Measurements from ENCODE around the gene NCKAP5.

NCKAP5 gene

DNA sequence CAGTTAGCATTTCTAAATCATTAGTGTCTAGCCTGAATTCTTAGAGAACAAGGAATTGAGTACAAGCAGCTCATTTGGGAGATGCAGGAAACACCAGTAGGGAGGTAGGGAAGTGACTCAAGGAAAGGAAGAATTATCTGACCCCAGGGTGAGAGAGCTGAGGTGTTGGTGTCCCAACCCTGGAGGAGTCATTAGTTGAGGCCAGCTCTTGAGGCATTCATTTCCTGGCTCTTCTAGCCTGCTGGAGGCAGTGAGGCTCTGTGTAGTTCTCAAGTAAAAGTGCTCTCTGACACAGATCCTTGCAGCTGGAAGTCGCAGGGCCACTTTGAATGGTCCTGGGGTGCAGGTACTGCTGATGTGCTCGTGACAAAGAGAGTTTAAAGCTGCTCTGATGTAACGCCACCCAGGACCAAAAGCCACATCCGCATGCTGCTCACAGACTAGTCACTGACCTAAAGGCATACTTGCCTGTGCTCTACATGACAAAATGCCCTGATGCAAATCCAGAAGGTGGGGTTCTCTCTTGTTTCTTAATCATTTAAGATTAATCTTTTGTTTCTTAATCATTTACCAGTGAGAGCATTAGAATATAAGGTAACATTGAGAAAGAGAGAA, 598.8 kb downstream of the NCKAP5 start:
- no peak for DNase-seq

DNA sequence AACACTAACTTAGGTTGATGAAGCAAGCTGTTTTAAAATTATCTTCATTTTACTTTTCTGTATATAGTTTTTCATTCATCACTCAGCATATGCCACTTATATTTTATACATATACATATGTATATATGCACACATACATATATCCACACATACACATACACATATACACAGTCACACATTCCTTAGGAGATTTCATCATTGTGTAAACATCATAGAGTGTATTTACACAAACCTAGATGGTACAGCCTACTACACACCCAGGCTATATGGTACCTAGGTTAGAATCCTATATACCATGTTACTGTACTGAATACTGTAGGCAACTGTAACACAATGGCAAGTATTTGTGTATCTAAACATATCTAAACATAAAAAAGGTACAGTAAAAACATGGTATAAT, 602.8 kb downstream of the NCKAP5 start:
- no peak for DNase-seq

DNA sequence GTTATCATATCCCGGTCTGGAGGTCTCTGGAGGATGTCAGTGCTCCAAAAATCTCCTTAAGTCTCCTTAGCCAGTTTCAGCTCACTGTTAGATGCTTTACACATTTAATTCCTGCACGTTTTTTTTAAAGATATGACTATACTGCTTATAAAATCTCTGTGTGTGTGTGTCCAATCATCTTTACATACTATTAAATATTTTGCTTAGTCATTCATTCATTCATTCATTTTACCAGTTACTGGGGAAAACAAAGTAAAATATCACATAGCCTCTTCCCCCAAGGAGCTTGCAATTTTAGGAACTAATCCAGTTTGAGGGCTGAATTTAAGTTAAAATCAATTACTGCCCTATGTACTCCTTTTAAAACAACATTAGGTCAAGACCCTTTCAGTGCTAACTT, 605.1 kb downstream of the NCKAP5 start:
- no peak for DNase-seq

DNA sequence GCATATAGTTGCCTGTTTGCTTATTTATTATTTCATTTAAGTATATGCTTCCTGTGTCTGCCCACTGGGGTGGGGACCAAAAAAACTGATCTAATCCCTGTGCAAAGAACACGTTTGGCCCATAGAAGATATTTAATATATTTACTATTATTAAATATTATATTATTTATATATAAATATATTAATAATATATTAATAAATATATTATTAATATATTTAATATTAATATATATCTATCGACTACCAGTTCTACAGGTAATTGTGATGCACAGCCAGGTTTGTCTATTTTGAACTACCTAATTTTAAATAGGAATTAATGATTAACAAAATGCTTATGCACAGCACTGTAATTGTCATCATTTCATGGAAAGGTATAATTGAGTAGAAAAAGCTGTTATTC, 609.4 kb downstream of the NCKAP5 start:
- DNase-seq = no peak

DNA sequence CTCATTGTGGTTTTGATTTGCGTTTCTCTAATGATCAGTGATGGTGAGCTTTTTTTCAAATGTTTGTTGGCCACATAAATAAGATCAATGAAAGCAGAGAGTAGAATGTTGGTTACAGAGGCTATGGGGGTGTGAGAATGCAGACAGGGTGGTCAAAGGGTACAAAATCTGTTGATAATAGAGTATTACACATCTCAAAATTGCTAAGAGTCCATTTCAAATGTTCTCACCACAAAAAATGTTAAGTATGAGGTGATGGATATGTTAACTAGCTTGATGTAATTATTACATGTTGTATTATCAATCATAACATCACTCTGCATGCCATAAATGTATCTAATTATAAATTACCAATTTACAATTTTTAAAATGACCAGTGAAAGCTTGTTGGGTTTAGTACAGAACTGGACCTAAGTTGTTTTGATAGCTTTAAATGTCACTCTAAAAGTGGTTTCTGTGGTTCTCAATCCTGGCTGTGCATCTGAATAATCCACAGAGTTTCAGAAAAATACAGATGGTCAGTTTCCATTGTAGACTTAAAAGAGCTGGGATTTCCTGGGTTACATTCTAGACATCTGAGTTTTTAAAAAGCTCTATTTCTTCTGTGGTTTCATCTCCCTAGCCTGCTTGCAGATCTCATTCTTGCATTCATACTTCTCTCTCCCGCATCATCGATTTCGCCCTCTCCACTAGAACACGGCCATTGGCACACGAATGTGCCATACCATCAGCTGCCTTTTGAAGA, 612.2 kb downstream of the NCKAP5 start:
- DNase-seq = no peak

DNA sequence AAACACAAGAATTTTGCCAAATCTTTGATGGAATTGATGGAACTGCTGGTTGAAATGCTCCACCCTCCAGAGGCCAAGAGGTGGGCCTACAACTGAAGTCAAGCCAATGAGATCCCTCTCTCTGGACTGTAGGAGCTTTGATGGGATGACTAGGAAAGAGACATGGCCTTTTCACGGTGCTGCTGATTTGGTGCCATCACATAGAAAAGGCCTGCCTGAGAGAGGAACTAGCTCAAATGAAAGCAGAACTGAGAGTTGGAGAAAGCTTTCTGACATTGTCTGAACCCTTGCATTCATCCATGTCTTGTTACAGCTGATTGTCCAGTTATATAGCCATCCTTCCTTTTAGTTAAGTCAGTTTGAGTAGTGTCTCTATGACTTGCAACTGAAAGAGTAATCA, 614.5 kb downstream of the NCKAP5 start:
- DNase-seq = no peak

DNA sequence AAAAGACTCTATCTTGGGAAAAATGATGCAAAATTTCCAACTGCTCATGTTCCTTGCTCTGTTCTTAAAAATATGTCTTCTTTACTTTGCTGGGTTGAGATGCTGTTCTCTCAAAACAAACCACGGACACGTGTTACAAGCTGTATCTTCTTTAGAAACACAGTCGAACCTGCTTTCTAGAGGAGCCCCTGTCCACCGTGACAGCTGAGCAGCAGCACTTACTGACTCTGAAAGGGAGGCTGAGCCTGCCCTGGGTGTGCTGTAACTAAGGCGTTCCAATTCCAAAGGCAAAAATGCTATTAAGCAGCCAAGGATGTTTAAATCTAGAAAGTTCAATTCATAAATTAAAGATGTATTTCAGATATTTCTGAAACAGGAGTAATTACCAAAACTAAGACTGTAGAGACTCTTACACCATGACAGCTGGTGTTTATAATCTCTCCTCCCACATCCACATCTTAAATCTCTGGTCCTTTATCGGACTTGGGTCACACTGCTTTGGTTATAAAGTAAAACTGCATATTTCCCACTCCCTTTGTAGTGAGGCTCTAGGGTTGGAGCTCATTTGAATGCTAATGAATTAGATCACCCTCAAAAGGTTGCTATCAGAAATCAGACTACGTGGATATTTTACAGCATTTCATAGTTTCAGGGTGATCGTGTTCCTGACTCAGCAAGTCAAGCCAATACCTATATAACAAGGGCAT, 617.1 kb downstream of the NCKAP5 start:
- no peak for DNase-seq

DNA sequence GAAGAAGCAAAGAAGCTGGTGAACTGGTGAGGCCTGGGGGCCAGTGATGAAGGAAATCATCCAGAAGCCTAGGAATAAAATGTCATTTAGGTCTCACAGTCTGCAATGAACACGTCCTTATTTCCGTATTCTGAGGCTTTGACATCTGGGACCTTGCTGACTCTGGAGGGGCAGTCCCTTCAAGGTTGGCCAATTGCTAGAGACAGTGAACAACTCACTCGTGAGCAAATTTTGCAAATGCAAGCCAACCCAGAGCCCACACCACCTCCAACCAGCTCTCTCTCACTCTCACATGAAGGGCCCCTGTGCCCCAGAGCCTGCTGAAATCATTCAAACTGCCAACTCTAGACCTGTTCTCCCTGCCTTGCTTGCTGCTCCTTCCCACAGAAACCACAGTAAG, 619.2 kb downstream of the NCKAP5 start:
- DNase-seq = no peak

DNA sequence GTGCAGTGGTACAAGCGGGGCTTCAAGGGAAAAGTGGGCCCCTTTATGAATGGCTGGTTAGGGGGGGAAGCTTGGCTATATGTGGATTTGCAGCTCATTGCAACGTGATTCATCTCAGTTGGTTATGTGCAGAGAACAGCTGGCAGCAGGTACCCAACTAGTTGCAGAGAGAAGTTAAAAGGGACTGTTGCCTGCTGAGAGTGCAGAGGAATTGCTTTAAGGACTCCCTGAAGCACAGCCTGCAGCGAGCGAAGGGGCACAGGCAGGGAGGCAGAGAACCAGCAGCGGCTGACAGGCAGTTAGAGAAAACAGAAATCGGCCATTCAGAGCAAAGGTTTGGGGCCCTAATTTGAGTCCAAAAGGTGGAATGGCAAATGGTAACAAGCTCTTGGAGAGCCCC, 620.1 kb downstream of the NCKAP5 start:
- DNase-seq = no peak

DNA sequence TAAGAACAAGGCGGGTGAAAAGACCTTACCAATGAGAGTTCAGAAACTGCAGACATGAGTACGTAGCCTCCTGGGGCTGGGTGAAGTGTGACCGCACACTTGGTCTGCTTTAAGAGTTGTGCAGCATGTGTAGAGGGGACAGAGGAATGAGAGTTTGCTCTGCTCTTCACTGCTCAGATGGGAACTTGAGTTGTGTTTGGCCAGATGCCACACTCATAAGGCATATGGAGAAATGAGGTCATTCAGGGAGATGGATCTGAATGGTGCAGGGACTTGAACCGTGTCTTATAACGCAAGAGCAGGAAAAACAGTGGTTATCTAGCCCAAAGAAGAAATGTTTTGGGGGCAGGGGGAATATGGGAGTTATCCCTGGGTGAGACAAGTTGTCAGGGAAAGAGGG, 624.4 kb downstream of the NCKAP5 start:
- DNase-seq = no peak

DNA sequence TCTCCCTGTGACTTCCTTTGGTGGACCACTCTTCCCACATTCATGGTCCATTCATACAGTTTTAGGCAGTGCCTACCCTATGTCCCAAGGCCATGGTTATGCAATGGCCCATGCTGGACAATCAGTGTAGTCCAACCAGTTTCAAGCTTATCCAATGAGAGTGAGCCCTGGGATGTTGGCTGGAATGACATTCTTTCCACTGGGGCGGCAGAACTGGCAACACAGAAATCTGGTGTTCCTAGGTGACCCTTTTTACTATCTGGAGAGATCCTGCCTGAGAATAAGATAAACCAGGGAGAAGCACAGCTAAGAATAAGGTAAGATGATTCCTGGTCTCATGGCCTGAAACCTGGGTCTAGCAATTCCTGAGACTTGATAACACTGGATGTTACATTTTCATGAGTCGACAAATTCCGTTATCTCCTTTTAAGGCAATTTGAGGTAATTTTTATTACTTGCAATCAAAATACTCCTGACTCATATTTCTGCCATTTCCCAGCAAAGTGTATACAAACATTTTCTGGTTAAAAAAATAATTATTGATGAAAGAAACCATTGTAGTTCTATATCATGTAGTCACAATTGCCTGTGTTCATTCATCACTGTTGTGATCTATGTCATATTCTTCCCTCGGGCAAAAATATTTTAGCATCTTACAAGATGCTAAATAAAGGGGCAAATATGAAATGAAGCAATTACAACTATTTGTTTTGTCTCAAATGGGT, 626.8 kb downstream of the NCKAP5 start:
- DNase-seq = no peak

DNA sequence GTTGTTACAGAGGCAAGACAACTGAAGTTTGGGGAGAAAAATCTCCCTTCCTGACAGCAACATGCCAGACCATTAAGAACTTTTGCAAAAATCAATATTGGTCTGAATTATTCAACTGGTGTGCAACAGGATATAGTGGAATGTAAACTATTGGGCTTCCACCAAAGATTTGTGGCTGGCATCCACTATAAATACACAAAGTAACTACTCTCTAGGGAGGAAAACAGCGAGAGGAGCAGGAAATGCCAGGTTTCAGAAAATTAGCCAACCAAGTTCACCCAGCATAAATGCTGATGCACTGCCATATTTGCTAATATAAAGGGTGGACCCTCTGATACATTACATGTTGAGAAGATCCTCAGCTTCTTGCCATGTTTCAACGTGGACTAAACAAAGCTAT, 630.6 kb downstream of the NCKAP5 start:
- DNase-seq = no peak

DNA sequence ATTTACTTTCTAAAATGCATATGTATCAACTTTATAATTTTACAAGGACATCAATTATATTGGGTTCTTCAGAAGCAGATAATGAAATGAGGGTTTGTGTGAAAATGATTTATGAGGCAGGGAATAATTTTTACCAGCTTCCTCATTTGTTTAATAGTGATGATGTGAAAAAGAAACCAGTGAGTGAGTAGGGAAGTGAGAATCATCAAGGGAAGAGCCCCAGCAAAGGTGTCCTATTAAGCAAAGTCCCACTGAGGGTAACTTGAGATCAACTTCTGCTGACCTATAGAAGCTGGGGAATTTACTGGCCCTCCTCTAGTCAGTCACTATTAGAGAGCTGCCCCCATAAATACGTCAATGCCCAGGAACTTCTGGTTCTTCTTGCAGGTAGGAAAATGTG, 631.5 kb downstream of the NCKAP5 start:
- DNase-seq = no peak

DNA sequence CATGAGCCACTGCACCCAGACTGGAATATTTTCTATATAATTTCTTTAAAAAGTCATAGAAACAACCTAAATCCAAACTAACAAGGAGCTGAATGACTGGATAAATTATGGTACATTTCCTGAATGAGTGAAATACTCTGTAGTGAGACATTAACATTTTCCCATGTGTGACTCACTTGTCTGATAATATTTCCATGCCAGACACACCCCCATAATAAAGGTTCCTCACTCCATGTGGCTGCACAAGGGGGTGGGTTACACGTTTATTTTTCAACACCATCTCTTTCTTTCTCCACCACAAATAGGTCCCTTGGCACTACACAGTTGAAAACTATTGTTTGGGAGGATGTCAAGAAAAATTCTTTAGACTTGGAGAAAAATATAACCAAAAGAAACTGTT, 632.0 kb downstream of the NCKAP5 start:
- no peak for DNase-seq

DNA sequence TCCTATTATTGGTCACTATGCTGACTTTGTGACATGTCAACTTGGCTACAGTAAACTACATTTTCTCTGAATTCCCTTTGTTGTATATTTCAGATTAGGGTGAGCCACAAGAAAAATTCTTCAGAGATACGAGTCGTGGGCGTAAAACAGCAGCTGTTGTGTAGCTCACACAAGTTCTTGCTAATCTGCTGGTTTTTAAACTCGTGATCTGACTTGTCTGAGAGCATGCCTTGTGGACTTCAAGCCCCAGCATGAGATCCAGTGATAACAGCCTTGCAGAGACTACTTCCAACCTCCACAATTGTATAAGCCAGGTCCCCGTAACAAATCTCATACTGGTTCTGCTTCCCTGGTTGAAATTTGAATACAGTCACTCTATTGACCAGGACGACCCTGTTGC, 638.5 kb downstream of the NCKAP5 start:
- DNase-seq = no peak

DNA sequence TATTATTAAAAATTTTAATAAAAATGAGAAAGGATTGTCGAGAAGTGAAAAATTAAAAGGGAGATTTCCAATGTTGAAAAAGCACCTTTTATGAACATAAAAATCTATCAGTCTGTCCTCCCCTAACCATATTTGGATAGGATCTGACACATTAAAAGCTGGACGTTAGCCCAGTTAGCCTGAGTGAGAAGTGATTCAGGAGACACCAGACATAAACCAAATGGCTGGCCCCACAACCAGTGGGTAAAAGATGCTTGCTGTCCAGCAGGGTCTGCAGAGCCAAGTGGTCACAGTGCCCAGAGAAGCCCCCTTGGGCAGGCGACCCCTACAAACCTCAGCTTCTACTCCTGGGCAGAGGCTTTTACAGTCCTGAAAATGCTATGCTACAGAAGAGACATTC, 644.5 kb downstream of the NCKAP5 start:
- DNase-seq = no peak

DNA sequence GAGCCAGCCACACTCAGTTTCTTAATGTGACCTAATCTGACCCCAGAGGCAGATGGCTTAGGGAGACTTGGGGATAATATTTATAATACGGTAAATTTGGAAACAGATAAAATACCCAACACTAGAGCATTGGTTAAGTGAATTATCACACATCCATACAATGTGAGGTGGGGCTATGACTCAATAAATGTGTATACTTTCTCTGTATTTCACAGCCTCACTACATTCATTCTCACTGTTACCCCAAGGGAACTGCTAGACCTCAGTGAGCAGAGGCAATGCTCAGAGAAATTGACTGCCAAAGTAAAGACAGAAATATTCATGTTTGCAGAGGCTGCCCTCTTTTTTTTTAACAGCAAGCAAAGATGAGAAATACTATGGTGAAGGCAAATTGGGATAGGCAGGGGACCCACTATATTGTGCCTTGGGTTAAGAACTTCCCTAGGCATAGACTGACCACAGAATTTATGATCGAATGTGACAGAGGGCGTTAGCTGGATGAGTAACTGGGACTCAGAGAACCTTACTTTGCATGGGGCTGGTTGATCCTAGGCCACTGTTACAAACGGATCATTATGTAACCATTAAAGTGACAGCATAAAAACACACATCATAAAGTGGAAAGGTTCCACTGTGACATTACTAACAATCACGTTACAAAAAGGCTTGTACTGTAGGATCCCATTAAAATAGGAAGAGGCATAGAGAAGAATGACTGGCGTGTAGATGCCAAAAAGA, 652.3 kb downstream of the NCKAP5 start:
- no peak for DNase-seq

DNA sequence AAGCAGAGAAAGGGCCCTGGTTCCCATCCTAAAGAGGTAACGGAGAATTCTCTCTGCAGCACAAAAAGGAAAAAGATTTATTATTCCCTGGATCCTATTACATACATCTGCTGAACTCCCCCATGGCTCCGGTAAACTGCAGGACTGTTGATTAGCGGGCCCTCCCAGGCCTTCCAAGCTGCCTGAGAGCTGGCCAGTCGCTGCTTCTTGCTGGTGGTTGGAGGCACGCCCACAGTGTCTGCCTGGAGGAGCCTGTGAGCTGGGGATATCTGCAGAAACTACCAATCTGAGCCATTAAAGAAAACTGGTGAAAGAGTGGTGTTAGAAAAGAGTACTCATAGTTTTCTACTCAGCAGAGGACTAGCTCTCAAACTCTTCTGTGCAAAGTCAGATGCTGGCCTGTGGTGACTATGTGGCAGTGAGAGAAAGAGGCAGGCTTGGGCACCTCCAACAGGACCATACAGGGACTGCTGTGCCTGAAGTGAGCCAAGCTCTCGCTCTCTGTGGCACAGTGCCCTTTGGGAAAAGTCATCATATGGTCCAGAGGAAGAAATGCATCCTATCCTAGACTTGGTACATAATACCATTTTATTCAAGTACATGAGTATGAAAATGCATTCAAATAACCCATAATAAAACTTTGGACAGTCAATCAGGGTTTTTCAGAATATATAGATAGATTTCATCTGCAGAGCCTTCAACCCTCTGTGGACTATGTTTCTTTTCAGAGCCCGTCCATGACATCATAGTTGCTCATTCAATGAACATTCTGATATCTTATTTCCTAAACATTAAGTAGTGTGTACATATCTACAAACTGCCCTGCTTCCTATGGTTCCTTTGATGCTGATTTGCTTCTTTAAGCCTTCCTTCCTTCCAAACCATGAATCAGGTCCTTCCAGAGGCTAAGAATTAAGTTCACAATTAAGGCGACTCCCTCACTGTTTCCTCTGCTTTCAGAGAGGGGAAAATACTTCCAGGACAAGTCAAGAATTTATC, 656.2 kb downstream of the NCKAP5 start:
- DNase-seq = no peak

DNA sequence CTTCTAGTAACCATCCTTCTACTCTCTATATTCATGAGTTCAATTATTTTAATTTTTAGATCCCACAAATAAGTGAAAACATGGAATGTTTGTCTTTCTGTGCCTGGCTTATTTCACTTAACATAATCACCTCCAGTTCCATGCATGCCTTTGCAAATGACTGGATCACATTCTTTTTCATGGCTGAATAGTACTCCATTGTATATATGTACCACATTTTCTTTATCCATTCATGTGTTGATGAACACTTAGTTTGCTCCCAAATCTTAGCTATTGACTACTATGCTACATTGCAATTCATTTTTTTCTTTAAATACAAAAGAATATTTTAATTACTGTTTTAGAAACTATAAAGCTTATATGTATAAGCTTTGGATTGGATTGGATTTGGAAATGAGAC, 657.8 kb downstream of the NCKAP5 start:
- DNase-seq = no peak

DNA sequence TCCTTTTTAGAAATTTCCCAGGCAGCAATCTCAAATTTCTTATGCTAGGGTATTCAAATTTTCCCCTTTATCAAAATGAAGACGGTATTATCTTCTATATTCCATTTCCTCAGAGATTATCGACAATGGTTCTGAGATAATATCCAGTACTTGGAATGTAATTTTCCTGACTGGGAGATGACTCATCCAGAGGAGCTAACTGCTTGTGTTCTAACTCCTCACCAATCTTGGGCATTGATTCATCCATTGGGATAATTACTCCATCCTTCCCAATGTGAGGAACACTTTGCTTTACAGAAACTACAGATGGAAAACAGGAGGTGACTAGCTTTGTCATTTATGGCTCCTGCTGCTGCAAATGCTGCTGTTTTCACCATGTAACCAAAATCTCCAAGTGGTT, 658.8 kb downstream of the NCKAP5 start:
- no peak for DNase-seq

DNA sequence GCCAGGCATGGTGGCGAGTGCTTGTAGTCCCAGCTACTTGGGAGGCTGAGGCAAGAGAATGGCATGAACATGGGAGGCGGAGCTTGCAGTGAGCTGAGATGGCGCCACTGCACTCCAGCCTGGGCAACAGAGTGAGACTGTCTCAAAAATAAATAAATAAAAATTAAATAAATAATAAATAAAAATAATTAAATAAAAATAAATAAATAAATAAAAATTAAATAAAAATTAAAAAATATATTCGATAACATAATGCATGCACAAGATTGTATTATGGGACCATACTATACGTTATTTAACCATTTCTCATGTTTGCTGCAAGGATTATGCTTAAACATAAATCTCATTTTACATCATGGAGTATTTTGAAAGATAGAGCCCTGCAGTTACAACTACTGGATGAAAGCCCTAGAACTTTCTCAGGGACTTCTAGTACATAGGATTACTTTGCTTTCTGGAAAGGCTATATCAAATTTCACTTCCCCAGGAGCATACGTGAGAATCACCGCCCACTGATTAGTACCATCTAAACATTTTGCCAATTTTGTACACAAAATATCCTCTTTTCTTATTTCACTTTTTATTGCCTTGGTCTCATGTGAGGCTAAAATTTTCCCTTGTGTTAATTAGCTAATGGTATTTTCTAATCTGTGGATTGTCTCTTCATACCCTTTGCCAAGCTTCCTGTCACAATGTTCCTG, 664.0 kb downstream of the NCKAP5 start:
- DNase-seq = no peak

Data from hematopoietic multipotent progenitor cell treated with erythropoietin and hydrocortisone succinate and interleukin-3 and kit ligand, for 8 days (in vitro differentiated cells).